ENCODE data around the gene CYP2C8.

- TF ChIP-seq CTCF (optimal IDR thresholded peaks at IDR 0.05 in 1 of 3, IDR thresholded peaks at IDR 0.05 in 1 of 3, conservative IDR thresholded peaks at IDR 0.05 in 1 of 3; ENCODE audit: extremely low read depth in 1 of 3, insufficient read depth in 2 of 3, low read length in 3 of 3) (no peak), EZH2 (IDR thresholded peaks at IDR 0.05; ENCODE audit: low read length) (no peak)
Measured at GRCh38 chr10:95097805-95098204, 28.5 kb upstream of the CYP2C8 start.
